Mesendoderm (in vitro differentiated cells): Measurements from ENCODE around the gene PARS2.

ENCODE experiments used
- DNase-seq: peaks from one replicate; pipeline ENCODE4 v3.0.0; 2013
- H2AK5ac ChIP-seq: 2 replicates; pipeline ENCODE4 v1.6.1; 2013; ENCODE audit warnings: low read length, inconsistent platforms
- H2BK120ac ChIP-seq: 2 replicates; pipeline ENCODE4 v1.6.1; 2013; ENCODE audit warnings: low read depth, mild to moderate bottlenecking, low read length, moderate library complexity, mixed read lengths
- H2BK15ac ChIP-seq: replicated peaks from 2 replicates; pipeline ENCODE4 v1.6.1; 2013; ENCODE audit warnings: low read depth, mild to moderate bottlenecking, moderate library complexity
- H2BK5ac ChIP-seq: 2 replicates; pipeline ENCODE4 v1.6.1; 2013; ENCODE audit warnings: low read length, inconsistent platforms
- H3K18ac ChIP-seq: 2 replicates; pipeline ENCODE4 v1.6.1; 2013; ENCODE audit warnings: mild to moderate bottlenecking, low read length, mixed read lengths
- H3K23ac ChIP-seq: one replicate; pipeline ENCODE4 v1.6.1; 2013; ENCODE audit warnings: low read length
- H3K27ac ChIP-seq: 2 replicates; pipeline ENCODE4 v1.5.1; 2013; ENCODE audit warnings: low read depth, mild to moderate bottlenecking, inconsistent platforms, low read length, moderate library complexity
- H3K27me3 ChIP-seq: 2 replicates; pipeline ENCODE4 v1.6.1; 2013; ENCODE audit warnings: low read length, control low read depth, mild to moderate bottlenecking, inconsistent platforms; ENCODE audit not compliant: insufficient read depth, poor library complexity
- H3K36me3 ChIP-seq: 2 replicates; pipeline ENCODE4 v1.6.1; 2013; ENCODE audit warnings: low read length, inconsistent platforms; ENCODE audit not compliant: control insufficient read depth, insufficient read depth
- H3K4ac ChIP-seq: one replicate; pipeline ENCODE4 v1.6.1; 2013; ENCODE audit warnings: low read depth, mild to moderate bottlenecking, low read length, moderate library complexity
- H3K4me1 ChIP-seq: 2 replicates; pipeline ENCODE4 v1.6.1; 2013; ENCODE audit warnings: low read depth, low read length, inconsistent platforms; ENCODE audit not compliant: control insufficient read depth
- H3K4me2 ChIP-seq: 2 replicates; pipeline ENCODE4 v1.6.1; 2013; ENCODE audit warnings: low read length
- H3K4me3 ChIP-seq: 2 replicates; pipeline ENCODE4 v1.5.1; 2013; ENCODE audit warnings: mild to moderate bottlenecking, low read length
- H3K56ac ChIP-seq: one replicate; pipeline ENCODE4 v1.6.1; 2013; ENCODE audit warnings: low read length
- H3K79me1 ChIP-seq: 2 replicates; pipeline ENCODE4 v1.6.1; 2013; ENCODE audit warnings: low read length, inconsistent platforms
- H3K79me2 ChIP-seq: 2 replicates; pipeline ENCODE4 v1.6.1; 2013; ENCODE audit warnings: mild to moderate bottlenecking, low read length; ENCODE audit not compliant: control insufficient read depth, insufficient read depth
- H3K9ac ChIP-seq: 2 replicates; pipeline ENCODE4 v1.6.1; 2013; ENCODE audit warnings: low read length, inconsistent platforms
- H4K5ac ChIP-seq: one replicate; pipeline ENCODE4 v1.6.1; 2013; ENCODE audit warnings: low read length
- H4K8ac ChIP-seq: one replicate; pipeline ENCODE4 v1.6.1; 2013; ENCODE audit warnings: low read depth, mild to moderate bottlenecking, control low read depth, low read length, moderate library complexity
- WGBS: extraction: QIAGEN DNeasy Blood & Tissue Kit; methylation state at CpG from one replicate; pipeline ENCODE4 v1.1.7; 2013; ENCODE audit warnings: low lambda C conversion rate, missing lambda C conversion rate; ENCODE audit not compliant: insufficient coverage; ENCODE audit errors: extremely low coverage; 5-methylcytosine and 5-hydroxymethylcytosine counted together

The PARS2 gene

GRCh38 chr1:54788459-54788858, 24.1 kb upstream of the PARS2 start:
- no peak overlapping the region for H3K18ac ChIP-seq
- no peak overlapping the region for H2BK120ac ChIP-seq
- H2BK5ac ChIP-seq: no peak overlapping the region
- no peaks in the 10 kb centered on the region for H3K36me3 ChIP-seq
- H3K27me3 ChIP-seq: no peaks in the 10 kb centered on the region
- no peak overlapping the region for H2AK5ac ChIP-seq
- H3K4me3 ChIP-seq: no peak overlapping the region
- no peak for DNase-seq
- H3K4me1 ChIP-seq: peaks cover 4% of the 10 kb centered on the region
- H3K4me2 ChIP-seq: no peak overlapping the region
- H3K9ac ChIP-seq: no peak overlapping the region
- H3K56ac ChIP-seq: no peak overlapping the region
- no peak overlapping the region for H4K5ac ChIP-seq
- no peak overlapping the region for H2BK15ac ChIP-seq
- H3K79me2 ChIP-seq: no peaks in the 10 kb centered on the region
- H3K27ac ChIP-seq: no peak overlapping the region
- no peak overlapping the region for H3K4ac ChIP-seq
- WGBS: no CpG with 5 or more reads among the region's 5 CpGs
- H4K8ac ChIP-seq: no peak overlapping the region
- H3K23ac ChIP-seq: no peak overlapping the region
- no peaks in the 10 kb centered on the region for H3K79me1 ChIP-seq

- Histone ChIP-seq H4K5ac (no peak overlapping the region), H2BK120ac (no peak overlapping the region), H3K56ac (no peak overlapping the region), H2BK5ac (no peak overlapping the region), H3K27ac (no peak overlapping the region), H3K79me1 (no peaks in the 10 kb centered on the region), H2BK15ac (no peak overlapping the region), H3K27me3 (no peaks in the 10 kb centered on the region), H3K18ac (no peak overlapping the region), H3K4me1 (peaks cover 4% of the 10 kb centered on the region), H3K79me2 (no peaks in the 10 kb centered on the region), H3K4ac (no peak overlapping the region), H2AK5ac (no peak overlapping the region), H3K4me3 (no peak overlapping the region), H3K23ac (no peak overlapping the region), H4K8ac (no peak overlapping the region), H3K36me3 (no peaks in the 10 kb centered on the region), H3K4me2 (no peak overlapping the region), H3K9ac (no peak overlapping the region)
- WGBS: no CpG with 5 or more reads among the region's 11 CpGs
- DNase-seq: no peak
Measured at GRCh38 chr1:54787604-54788003, 23.3 kb upstream of the PARS2 start.

GRCh38 chr1:54786778-54787177, 22.5 kb upstream of the PARS2 start:
- no peak overlapping the region for H3K23ac ChIP-seq
- no peak overlapping the region for H2BK120ac ChIP-seq
- no peak overlapping the region for H4K8ac ChIP-seq
- H3K4me3 ChIP-seq: no peak overlapping the region
- H3K27me3 ChIP-seq: no peaks in the 10 kb centered on the region
- no peak overlapping the region for H3K27ac ChIP-seq
- H3K4ac ChIP-seq: no peak overlapping the region
- no peak overlapping the region for H2BK15ac ChIP-seq
- H2BK5ac ChIP-seq: no peak overlapping the region
- no peak overlapping the region for H3K56ac ChIP-seq
- no peaks in the 10 kb centered on the region for H3K36me3 ChIP-seq
- no peak overlapping the region for H3K18ac ChIP-seq
- WGBS: no CpG with 5 or more reads among the region's 8 CpGs
- H3K4me2 ChIP-seq: no peak overlapping the region
- H3K4me1 ChIP-seq: peaks cover 4% of the 10 kb centered on the region
- no peaks in the 10 kb centered on the region for H3K79me2 ChIP-seq
- H2AK5ac ChIP-seq: no peak overlapping the region
- DNase-seq: no peak
- no peak overlapping the region for H3K9ac ChIP-seq
- no peak overlapping the region for H4K5ac ChIP-seq
- H3K79me1 ChIP-seq: no peaks in the 10 kb centered on the region

- no peak for DNase-seq
- Histone ChIP-seq H2AK5ac (no peak overlapping the region), H2BK120ac (no peak overlapping the region), H3K79me1 (no peaks in the 10 kb centered on the region), H3K56ac (no peak overlapping the region), H3K18ac (no peak overlapping the region), H2BK5ac (no peak overlapping the region), H3K27me3 (no peaks in the 10 kb centered on the region), H3K4me3 (no peak overlapping the region), H4K5ac (no peak overlapping the region), H3K4ac (no peak overlapping the region), H3K9ac (no peak overlapping the region), H3K36me3 (no peaks in the 10 kb centered on the region), H3K4me1 (peaks cover 4% of the 10 kb centered on the region), H4K8ac (no peak overlapping the region), H3K79me2 (no peaks in the 10 kb centered on the region), H3K23ac (no peak overlapping the region), H2BK15ac (no peak overlapping the region), H3K4me2 (no peak overlapping the region), H3K27ac (no peak overlapping the region)
- WGBS: no CpG with 5 or more reads among the region's 2 CpGs
Measured at GRCh38 chr1:54784066-54784465, 19.7 kb upstream of the PARS2 start.

GRCh38 chr1:54782588-54782987, 18.3 kb upstream of the PARS2 start:
- no peak overlapping the region for H2BK15ac ChIP-seq
- no peak overlapping the region for H3K56ac ChIP-seq
- H2AK5ac ChIP-seq: no peak overlapping the region
- no peak overlapping the region for H3K23ac ChIP-seq
- no peaks in the 10 kb centered on the region for H3K27me3 ChIP-seq
- no peak overlapping the region for H3K4ac ChIP-seq
- H4K8ac ChIP-seq: no peak overlapping the region
- H3K9ac ChIP-seq: no peak overlapping the region
- H4K5ac ChIP-seq: no peak overlapping the region
- peaks cover 3% of the 10 kb centered on the region for H3K4me1 ChIP-seq
- no peaks in the 10 kb centered on the region for H3K79me1 ChIP-seq
- no peak overlapping the region for H3K4me3 ChIP-seq
- H3K79me2 ChIP-seq: no peaks in the 10 kb centered on the region
- no peaks in the 10 kb centered on the region for H3K36me3 ChIP-seq
- WGBS: no CpG with 5 or more reads among the region's 2 CpGs
- no peak for DNase-seq
- H3K4me2 ChIP-seq: no peak overlapping the region
- H3K27ac ChIP-seq: no peak overlapping the region
- no peak overlapping the region for H3K18ac ChIP-seq
- no peak overlapping the region for H2BK5ac ChIP-seq
- H2BK120ac ChIP-seq: no peak overlapping the region

GRCh38 chr1:54782156-54782555, 17.8 kb upstream of the PARS2 start:
- Histone ChIP-seq H4K8ac (no peak overlapping the region), H3K27me3 (no peaks in the 10 kb centered on the region), H3K4me2 (no peak overlapping the region), H3K79me2 (no peaks in the 10 kb centered on the region), H3K18ac (no peak overlapping the region), H3K36me3 (no peaks in the 10 kb centered on the region), H2BK5ac (no peak overlapping the region), H2BK120ac (no peak overlapping the region), H2BK15ac (no peak overlapping the region), H4K5ac (no peak overlapping the region), H3K56ac (no peak overlapping the region), H3K79me1 (no peaks in the 10 kb centered on the region), H3K4me3 (no peak overlapping the region), H3K23ac (no peak overlapping the region), H3K4me1 (peaks cover 3% of the 10 kb centered on the region), H3K4ac (no peak overlapping the region), H3K9ac (no peak overlapping the region), H3K27ac (no peak overlapping the region), H2AK5ac (no peak overlapping the region)
- DNase-seq: no peak
- WGBS: no CpG with 5 or more reads among the region's 6 CpGs
